B cell (primary cell): ENCODE results near the gene TIMM44. TPM values are rescaled to one million over a fixed set of nuclear protein-coding genes. Genes with fewer than 3 reads are reported as not detected.

Source experiments
- ATAC-seq: fragments of 200-7000 bp; cut with Tn5 transposase; one replicate; pipeline ENCODE4 v1.10.0; 2021; ENCODE audit warnings: low read depth, mild to moderate bottlenecking, moderate number of reproducible peaks, moderate library complexity
- CTCF ChIA-PET: fragments of 350-600 bp; sonication (Branson Sonifier 250); formaldehyde crosslinking; loops from one replicate; lab custom pipeline; 2021; ENCODE audit warnings: antibody characterized with exemption, inconsistent platforms; lab: Charles Lee
- POLR2A ChIA-PET: fragments of 350-600 bp; sonication (Branson Sonifier 250); formaldehyde crosslinking; loops from one replicate; lab custom pipeline; 2021; ENCODE audit warnings: antibody characterized with exemption; lab: Charles Lee
- DNase-seq: peaks from one replicate; pipeline ENCODE4 v3.0.0; 2013
- H2AFZ ChIP-seq: 2 replicates; pipeline ENCODE4 v1.6.1; 2012; ENCODE audit warnings: mild to moderate bottlenecking, low read depth, low read length; ENCODE audit not compliant: insufficient read depth, poor library complexity, severe bottlenecking
- H3K27ac ChIP-seq, 2 donors: 1 replicate in 1 of 2; 2 replicates in 1 of 2; pipeline ENCODE4 v1.5.1; 2012 to 2013; ENCODE audit warnings: low read length in 2 of 2, mild to moderate bottlenecking in 2 of 2, moderate library complexity in 1 of 2
- H3K27me3 ChIP-seq, 4 experiments: fragments of 200-600 bp in 1 of 4; sonication (generic) in 1 of 4; replicated peaks in 1 of 4; 1 replicate in 2 of 4; 2 replicates in 2 of 4; pipeline versions ENCODE4 v1.6.1 to v1.7.0; 2013 to 2016; ENCODE audit warnings: low read length in 3 of 4, mild to moderate bottlenecking in 2 of 4, mixed read lengths in 1 of 4, moderate library complexity in 1 of 4; ENCODE audit not compliant: insufficient read depth in 4 of 4, control insufficient read depth in 3 of 4; ENCODE audit errors: control extremely low read depth in 1 of 4
- H3K36me3 ChIP-seq, 2 experiments: replicated peaks in 1 of 2; 1 replicate in 1 of 2; 2 replicates in 1 of 2; pipeline versions ENCODE4 v1.6.1 to v1.7.1; 2013; ENCODE audit warnings: low read length in 1 of 2; ENCODE audit not compliant: insufficient read depth in 2 of 2, control insufficient read depth in 1 of 2; ENCODE audit errors: control extremely low read depth in 1 of 2, extremely low read depth in 1 of 2
- H3K4me1 ChIP-seq, 2 donors: fragments of 200-600 bp in 1 of 2; sonication (generic) in 1 of 2; 1 replicate in 1 of 2; 2 replicates in 1 of 2; pipeline versions ENCODE4 v1.5.1 to v1.6.1; 2013 to 2017; ENCODE audit warnings: low read length in 2 of 2; ENCODE audit not compliant: control insufficient read depth in 2 of 2, insufficient read depth in 2 of 2
- H3K4me2 ChIP-seq: replicated peaks from 2 replicates; pipeline ENCODE3; 2012; ENCODE audit warnings: mild to moderate bottlenecking, low read depth, low read length; ENCODE audit not compliant: poor library complexity, severe bottlenecking
- H3K4me3 ChIP-seq, 5 experiments: fragments of 200-600 bp in 1 of 5; sonication (generic) in 1 of 5; 1 replicate in 3 of 5; 2 replicates in 2 of 5; pipeline versions ENCODE4 v1.5.1 to v1.7.0; 2011 to 2016; ENCODE audit warnings: low read length in 4 of 5, mild to moderate bottlenecking in 4 of 5, low read depth in 2 of 5, control low read depth in 1 of 5, moderate library complexity in 1 of 5; ENCODE audit not compliant: insufficient read depth in 1 of 5; ENCODE audit errors: control extremely low read depth in 1 of 5, extremely low read depth in 1 of 5
- H3K79me2 ChIP-seq: fragments of 200-600 bp; sonication (generic); one replicate; pipeline ENCODE4 v1.6.0; 2016; ENCODE audit warnings: low read length; ENCODE audit not compliant: control insufficient read depth, insufficient read depth
- H3K9ac ChIP-seq: fragments of 200-600 bp; sonication (generic); 2 replicates; pipeline ENCODE4 v1.6.1; 2017; ENCODE audit warnings: mild to moderate bottlenecking, low read length, moderate library complexity
- H3K9me3 ChIP-seq, 3 donors: one replicate each; pipeline versions ENCODE4 v1.6.1 to v1.7.1; 2013; ENCODE audit warnings: low read length in 2 of 3; ENCODE audit not compliant: control insufficient read depth in 2 of 3, insufficient read depth in 1 of 3; ENCODE audit errors: control extremely low read depth in 1 of 3
- H4K20me1 ChIP-seq: 2 replicates; pipeline ENCODE4 v1.6.0; 2012; ENCODE audit warnings: mild to moderate bottlenecking, low read length; ENCODE audit not compliant: insufficient read depth, control insufficient read depth, poor library complexity, severe bottlenecking
- H3K27ac Mint-ChIP-seq: one replicate; pipeline ENCODE4 v1.8.0; 2021; ENCODE audit warnings: mixed read lengths
- H3K27me3 Mint-ChIP-seq: one replicate; pipeline ENCODE4 v1.8.0; 2021; ENCODE audit warnings: mixed read lengths
- H3K4me1 Mint-ChIP-seq: one replicate; pipeline ENCODE4 v1.8.0; 2021; ENCODE audit warnings: mixed read lengths
- H3K4me3 Mint-ChIP-seq: one replicate; pipeline ENCODE4 v1.8.0; 2021; ENCODE audit warnings: mixed read lengths
- H3K9me3 Mint-ChIP-seq: one replicate; pipeline ENCODE4 v1.8.0; 2022; ENCODE audit warnings: mixed read lengths; ENCODE audit not compliant: insufficient read depth
- CTCF ChIP-seq: fragments of 200-600 bp; IDR thresholded peaks from one replicate; pipeline ENCODE4 v1.8.0; 2022; ENCODE audit warnings: antibody characterized with exemption, mild to moderate bottlenecking
- EZH2 ChIP-seq: IDR thresholded peaks from 2 replicates; pipeline ENCODE4 v1.6.1; 2012; ENCODE audit warnings: borderline replicate concordance, low read depth, mild to moderate bottlenecking, moderate library complexity, low read length; ENCODE audit not compliant: insufficient read depth, poor library complexity, severe bottlenecking
- WGBS: methylation state at CpG from one replicate; pipeline ENCODE4 v1.1.5; 2013; ENCODE audit warnings: missing lambda C conversion rate; ENCODE audit not compliant: insufficient coverage; 5-methylcytosine and 5-hydroxymethylcytosine counted together
- intact Hi-C: fragments of 100-400 bp; cut with micrococcal nuclease; formaldehyde crosslinking; loops from one replicate; pipeline ENCODE4 v1.10.0; 2022
- polyA plus RNA-seq: library from polyadenylated mRNA; depleted of rRNA; stranded (reverse); fragments of >200 nt; gene quantifications from 2 replicates; pipeline ENCODE4 v1.2.3, GENCODE V29; 2012
- total RNA-seq, 2 donors: library from RNA; stranded (reverse); fragments of 120-200 nt in 1 of 2; gene quantifications; 1 replicate in 1 of 2; 2 replicates in 1 of 2; pipeline versions ENCODE4 v1.2.3 to v1.2.4, GENCODE V29; 2013 to 2022

The TIMM44 gene
- total and polyA plus RNA-seq, 2 donors (not counting 1 experiment from before 2014, with no cell fraction given): 48.9 to 66.5 TPM

- peaks cover 25% of the 10 kb centered on the region for H3K79me2 ChIP-seq
- H2AFZ ChIP-seq: no peak overlapping the region
- Mint-ChIP-seq H3K4me3 (no peak overlapping the region), H3K27me3 (peaks cover 5% of the 10 kb centered on the region), H3K4me1 (peaks cover 7% of the 10 kb centered on the region), H3K27ac (no peak overlapping the region), H3K9me3 (no peaks in the 10 kb centered on the region)
- DNase-seq (no peak), ATAC-seq (no peak)
- peaks cover 85% of the 10 kb centered on the region for H4K20me1 ChIP-seq
- no peak overlapping the region for H3K4me2 ChIP-seq
- TF ChIP-seq CTCF (no peak), EZH2 (no peak)
- peaks cover 3 to 4% of the 10 kb centered on the region in 2 donors for H3K4me1 ChIP-seq
- H3K4me3 ChIP-seq: no peak overlapping the region
- H3K36me3 ChIP-seq: peaks cover 3 to 40% of the 10 kb centered on the region in 2 experiments
- ChIA-PET CTCF (no interaction called here), POLR2A (interaction anchor here (0.5 kb wide), 1 partner anchor 19 kb away, joined by 4 read pairs; no protein-coding TSS in a partner anchor)
- intact Hi-C loops: no loop called here
- H3K27ac ChIP-seq: no peak overlapping the region
- 98% methylated on average over 48 of the region's 54 CpGs for WGBS
- peaks cover 0 to 10% (median 4%) of the 10 kb centered on the region in 4 experiments for H3K27me3 ChIP-seq
- H3K9me3 ChIP-seq: peaks cover 0 to 2% (median 0%) of the 10 kb centered on the region in 3 donors
- H3K9ac ChIP-seq: no peak overlapping the region
Observed at GRCh38 chr19:7910321-7911161, 32.9 kb downstream of the TIMM44 start.
